ENCODE measurements around the gene PDE7B. TPM values are rescaled to one million over a fixed set of nuclear protein-coding genes. Genes with fewer than 3 reads are reported as not detected.

The PDE7B gene
- total and polyA plus RNA-seq, 2 donors (not counting 1 experiment from before 2014, with no cell fraction given) = 2.6 to 7.5 TPM

DNA sequence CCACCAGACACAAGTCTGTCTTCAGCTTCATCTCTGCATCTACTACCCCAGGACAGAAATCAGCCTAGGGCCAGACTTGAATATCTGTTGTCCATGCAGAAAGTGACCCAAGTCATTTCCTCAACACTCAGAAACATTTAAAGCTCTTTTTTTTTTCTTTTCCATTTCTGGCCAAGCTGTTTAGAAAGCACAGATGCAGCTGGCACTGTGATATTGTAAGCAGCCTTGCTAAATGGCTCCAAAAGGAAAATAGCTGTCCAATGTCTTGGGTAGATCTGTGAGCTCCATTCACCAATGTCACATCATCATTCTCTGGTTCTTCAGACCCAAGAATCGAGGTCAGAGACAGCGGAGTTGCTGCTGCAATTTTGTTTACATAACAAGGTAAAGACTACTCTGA is 174.2 kb downstream of the PDE7B start:
- DNase-seq (no peak), ATAC-seq (ENCODE audit: low read depth) (no peak)
- Mint-ChIP-seq H3K27me3 (no peaks in the 10 kb centered on the region), H3K27ac (no peak overlapping the region), H3K4me1 (peaks cover 4% of the 10 kb centered on the region), H3K4me3 (no peak overlapping the region), H3K9me3 (ENCODE audit: insufficient read depth) (no peaks in the 10 kb centered on the region)
- Histone ChIP-seq H3K79me2 (ENCODE audit: control insufficient read depth, insufficient read depth, low read length) (no peaks in the 10 kb centered on the region), H3K9me3 (ENCODE audit: control extremely low read depth in 1 of 3, control insufficient read depth in 2 of 3, insufficient read depth in 1 of 3, low read length in 2 of 3) (no peaks in the 10 kb centered on the region), H2AFZ (ENCODE audit: insufficient read depth, low read depth, low read length, poor library complexity, severe bottlenecking) (no peak overlapping the region), H4K20me1 (ENCODE audit: control insufficient read depth, insufficient read depth, low read length, poor library complexity, severe bottlenecking) (no peaks in the 10 kb centered on the region), H3K9ac (ENCODE audit: low read length) (no peak overlapping the region), H3K36me3 (replicated peaks in 1 of 2; ENCODE audit: control extremely low read depth in 1 of 2, control insufficient read depth in 1 of 2, extremely low read depth in 1 of 2, insufficient read depth in 2 of 2, low read length in 1 of 2) (no peaks in the 10 kb centered on the region), H3K4me2 (replicated peaks; ENCODE audit: low read depth, low read length, poor library complexity, severe bottlenecking) (no peak overlapping the region), H3K27ac (ENCODE audit: low read length in 2 of 2) (no peak overlapping the region), H3K4me1 (ENCODE audit: control insufficient read depth in 2 of 2, insufficient read depth in 2 of 2, low read length in 2 of 2) (no peaks in the 10 kb centered on the region), H3K4me3 (ENCODE audit: control extremely low read depth in 1 of 5, extremely low read depth in 1 of 5, insufficient read depth in 1 of 5, low read depth in 2 of 5, low read length in 4 of 5) (no peak overlapping the region), H3K27me3 (replicated peaks in 1 of 4; ENCODE audit: control extremely low read depth in 1 of 4, control insufficient read depth in 3 of 4, insufficient read depth in 4 of 4, low read length in 3 of 4) (no peaks in the 10 kb centered on the region)
- WGBS (ENCODE audit: insufficient coverage) = no CpG with 5 or more reads among the region's 2 CpGs
- ChIA-PET CTCF (no interaction called here), POLR2A (no interaction called here)
- TF ChIP-seq, protein P1, sequence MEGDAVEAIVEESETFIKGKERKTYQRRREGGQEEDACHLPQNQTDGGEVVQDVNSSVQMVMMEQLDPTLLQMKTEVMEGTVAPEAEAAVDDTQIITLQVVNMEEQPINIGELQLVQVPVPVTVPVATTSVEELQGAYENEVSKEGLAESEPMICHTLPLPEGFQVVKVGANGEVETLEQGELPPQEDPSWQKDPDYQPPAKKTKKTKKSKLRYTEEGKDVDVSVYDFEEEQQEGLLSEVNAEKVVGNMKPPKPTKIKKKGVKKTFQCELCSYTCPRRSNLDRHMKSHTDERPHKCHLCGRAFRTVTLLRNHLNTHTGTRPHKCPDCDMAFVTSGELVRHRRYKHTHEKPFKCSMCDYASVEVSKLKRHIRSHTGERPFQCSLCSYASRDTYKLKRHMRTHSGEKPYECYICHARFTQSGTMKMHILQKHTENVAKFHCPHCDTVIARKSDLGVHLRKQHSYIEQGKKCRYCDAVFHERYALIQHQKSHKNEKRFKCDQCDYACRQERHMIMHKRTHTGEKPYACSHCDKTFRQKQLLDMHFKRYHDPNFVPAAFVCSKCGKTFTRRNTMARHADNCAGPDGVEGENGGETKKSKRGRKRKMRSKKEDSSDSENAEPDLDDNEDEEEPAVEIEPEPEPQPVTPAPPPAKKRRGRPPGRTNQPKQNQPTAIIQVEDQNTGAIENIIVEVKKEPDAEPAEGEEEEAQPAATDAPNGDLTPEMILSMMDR (IDR thresholded peaks at IDR 0.05) = no peak
- no peak for TF ChIP-seq EZH2 (IDR thresholded peaks at IDR 0.05; ENCODE audit: borderline replicate concordance, insufficient read depth, low read depth, low read length, poor library complexity, severe bottlenecking)
- intact Hi-C loops (cut with micrococcal nuclease) = no loop called here

DNA sequence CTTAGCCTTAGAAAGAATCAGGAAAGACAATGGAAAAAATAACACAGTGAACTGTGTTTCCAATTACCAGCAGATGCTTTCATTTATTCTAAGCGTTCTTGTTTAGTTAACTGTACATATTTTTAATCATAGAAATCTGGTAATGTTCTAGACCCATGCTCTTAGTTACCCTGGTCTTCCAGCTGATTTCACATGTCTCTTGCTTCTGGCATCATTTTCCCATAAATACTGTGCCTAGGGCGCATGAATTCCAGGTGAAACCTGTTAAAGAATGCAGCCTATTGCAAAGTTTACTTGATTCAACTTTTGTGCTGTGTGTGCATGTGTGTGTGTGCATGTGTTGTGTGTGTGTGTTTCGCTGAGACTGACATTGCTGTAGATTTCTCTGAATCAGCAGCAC is 178.6 kb downstream of the PDE7B start:
- intact Hi-C loops (cut with micrococcal nuclease) = loop anchor here (10.0 kb wide), 1 partner anchor 355 kb away; no protein-coding TSS in a partner anchor
- Histone ChIP-seq H3K4me1 (ENCODE audit: control insufficient read depth in 2 of 2, insufficient read depth in 2 of 2, low read length in 2 of 2) (no peaks in the 10 kb centered on the region), H3K36me3 (replicated peaks in 1 of 2; ENCODE audit: control extremely low read depth in 1 of 2, control insufficient read depth in 1 of 2, extremely low read depth in 1 of 2, insufficient read depth in 2 of 2, low read length in 1 of 2) (no peaks in the 10 kb centered on the region), H3K4me2 (replicated peaks; ENCODE audit: low read depth, low read length, poor library complexity, severe bottlenecking) (no peak overlapping the region), H3K9ac (ENCODE audit: low read length) (no peak overlapping the region), H3K27ac (ENCODE audit: low read length in 2 of 2) (no peak overlapping the region), H3K4me3 (ENCODE audit: control extremely low read depth in 1 of 5, extremely low read depth in 1 of 5, insufficient read depth in 1 of 5, low read depth in 2 of 5, low read length in 4 of 5) (no peak overlapping the region), H3K27me3 (replicated peaks in 1 of 4; ENCODE audit: control extremely low read depth in 1 of 4, control insufficient read depth in 3 of 4, insufficient read depth in 4 of 4, low read length in 3 of 4) (no peaks in the 10 kb centered on the region), H3K9me3 (ENCODE audit: control extremely low read depth in 1 of 3, control insufficient read depth in 2 of 3, insufficient read depth in 1 of 3, low read length in 2 of 3) (no peaks in the 10 kb centered on the region), H2AFZ (ENCODE audit: insufficient read depth, low read depth, low read length, poor library complexity, severe bottlenecking) (no peak overlapping the region), H3K79me2 (ENCODE audit: control insufficient read depth, insufficient read depth, low read length) (no peaks in the 10 kb centered on the region), H4K20me1 (ENCODE audit: control insufficient read depth, insufficient read depth, low read length, poor library complexity, severe bottlenecking) (no peaks in the 10 kb centered on the region)
- H3K4me1 Mint-ChIP-seq = no peaks in the 10 kb centered on the region
- CTCF ChIA-PET = no interaction called here
- H3K27me3 Mint-ChIP-seq = no peaks in the 10 kb centered on the region
- POLR2A ChIA-PET = no interaction called here
- DNase-seq (no peak), ATAC-seq (ENCODE audit: low read depth) (no peak)
- H3K4me3 Mint-ChIP-seq = no peak overlapping the region
- H3K27ac Mint-ChIP-seq = no peak overlapping the region
- WGBS (ENCODE audit: insufficient coverage) = 100% methylated on average over 1 of the region's 3 CpGs
- TF ChIP-seq, protein P1 (IDR thresholded peaks at IDR 0.05) = no peak
- no peaks in the 10 kb centered on the region for H3K9me3 Mint-ChIP-seq (ENCODE audit: insufficient read depth)
